H9 (cell line): ENCODE results near the gene HS3ST3B1. TPM values are rescaled to one million over a fixed set of nuclear protein-coding genes. Genes with fewer than 3 reads are reported as not detected.

Source experiments
- DNase-seq: peaks from one replicate; pipeline ENCODE4 v3.0.0-alpha.2; 2017
- H2AFZ ChIP-seq: one replicate; pipeline ENCODE4 v1.6.1; 2013; ENCODE audit warnings: mild to moderate bottlenecking, low read length, control low read depth, moderate library complexity
- H2AK5ac ChIP-seq: 2 replicates; pipeline ENCODE4 v1.6.1; 2013; ENCODE audit warnings: low read length, control low read depth, mixed read lengths; ENCODE audit not compliant: insufficient read length
- H2BK120ac ChIP-seq: one replicate; pipeline ENCODE4 v1.6.1; 2013; ENCODE audit warnings: low read depth, mild to moderate bottlenecking, low read length, control low read depth, inconsistent platforms; ENCODE audit not compliant: poor library complexity, severe bottlenecking
- H2BK12ac ChIP-seq: 2 replicates; pipeline ENCODE4 v1.6.1; 2013; ENCODE audit warnings: low read length, control low read depth, mixed read lengths, low read depth; ENCODE audit not compliant: insufficient read length
- H2BK15ac ChIP-seq: 2 replicates; pipeline ENCODE4 v1.6.1; 2013; ENCODE audit warnings: low read depth, low read length, control low read depth
- H2BK20ac ChIP-seq: one replicate; pipeline ENCODE4 v1.6.1; 2013; ENCODE audit warnings: low read depth, mild to moderate bottlenecking, low read length, control low read depth, inconsistent platforms; ENCODE audit not compliant: poor library complexity, severe bottlenecking
- H2BK5ac ChIP-seq: 2 replicates; pipeline ENCODE4 v1.6.1; 2013; ENCODE audit warnings: low read length, control low read depth, mixed read lengths; ENCODE audit not compliant: insufficient read length
- H3K14ac ChIP-seq: 2 replicates; pipeline ENCODE4 v1.6.1; 2013; ENCODE audit warnings: low read length, control low read depth; ENCODE audit not compliant: insufficient read depth
- H3K18ac ChIP-seq: 2 replicates; pipeline ENCODE4 v1.6.1; 2013; ENCODE audit warnings: low read depth, mild to moderate bottlenecking, mixed read lengths, low read length, control low read depth; ENCODE audit not compliant: insufficient read length
- H3K23ac ChIP-seq: 2 replicates; pipeline ENCODE4 v1.6.1; 2013; ENCODE audit warnings: low read length, control low read depth, mixed read lengths, low read depth; ENCODE audit not compliant: insufficient read length
- H3K23me2 ChIP-seq: 2 replicates; pipeline ENCODE4 v1.6.1; 2013; ENCODE audit warnings: low read depth, mild to moderate bottlenecking, mixed read lengths, low read length, control low read depth; ENCODE audit not compliant: insufficient read length, poor library complexity, severe bottlenecking
- H3K27ac ChIP-seq: 2 replicates; pipeline ENCODE4 v1.5.1; 2013; ENCODE audit warnings: low read length, control low read depth, mixed read lengths, low read depth; ENCODE audit not compliant: insufficient read length
- H3K27me3 ChIP-seq: 2 replicates; pipeline ENCODE4 v1.6.1; 2013; ENCODE audit warnings: low read length, control low read depth, inconsistent platforms; ENCODE audit not compliant: insufficient read depth
- H3K4ac ChIP-seq: 2 replicates; pipeline ENCODE4 v1.6.1; 2013; ENCODE audit warnings: low read depth, mild to moderate bottlenecking, control low read depth, inconsistent platforms, low read length, moderate library complexity
- H3K4me1 ChIP-seq: 2 replicates; pipeline ENCODE4 v1.6.1; 2013; ENCODE audit warnings: low read length, control low read depth, inconsistent platforms; ENCODE audit not compliant: insufficient read depth
- H3K4me2 ChIP-seq: 2 replicates; pipeline ENCODE4 v1.6.1; 2013; ENCODE audit warnings: low read length, control low read depth, mixed read lengths; ENCODE audit not compliant: insufficient read length, insufficient read depth
- H3K56ac ChIP-seq: 2 replicates; pipeline ENCODE4 v1.6.1; 2013; ENCODE audit warnings: low read depth, mild to moderate bottlenecking, mixed read lengths, low read length, control low read depth; ENCODE audit not compliant: insufficient read length
- H3K79me1 ChIP-seq: 2 replicates; pipeline ENCODE4 v1.6.1; 2013; ENCODE audit warnings: low read depth, mild to moderate bottlenecking, moderate library complexity, low read length, control low read depth, inconsistent platforms; ENCODE audit not compliant: insufficient read depth, poor library complexity, severe bottlenecking
- H3K79me2 ChIP-seq: 2 replicates; pipeline ENCODE4 v1.6.1; 2013; ENCODE audit warnings: low read length, control low read depth, inconsistent platforms; ENCODE audit not compliant: insufficient read depth
- H3K9ac ChIP-seq: 2 replicates; pipeline ENCODE4 v1.6.1; 2013; ENCODE audit warnings: low read length, control low read depth, mixed read lengths; ENCODE audit not compliant: insufficient read length; ENCODE audit errors: extremely low read depth
- H3K9me3 ChIP-seq: one replicate; pipeline ENCODE4 v1.6.1; 2013; ENCODE audit warnings: low read depth, low read length, inconsistent platforms; ENCODE audit not compliant: control insufficient read depth
- H3T11ph ChIP-seq: one replicate; pipeline ENCODE4 v1.6.1; 2013; ENCODE audit warnings: mild to moderate bottlenecking, low read length, control low read depth, inconsistent platforms
- H4K20me1 ChIP-seq: one replicate; pipeline ENCODE4 v1.6.1; 2013; ENCODE audit not compliant: control insufficient read depth, insufficient read length, insufficient read depth
- H4K5ac ChIP-seq: 2 replicates; pipeline ENCODE4 v1.6.1; 2013; ENCODE audit warnings: low read depth, mild to moderate bottlenecking, mixed read lengths, low read length, control low read depth; ENCODE audit not compliant: insufficient read length
- H4K8ac ChIP-seq: replicated peaks from 2 replicates; pipeline ENCODE4 v1.6.1; 2013; ENCODE audit warnings: low read length, control low read depth, mixed read lengths, low read depth; ENCODE audit not compliant: insufficient read length
- H4K91ac ChIP-seq: 2 replicates; pipeline ENCODE4 v1.6.1; 2013; ENCODE audit warnings: low read depth, mild to moderate bottlenecking, moderate library complexity, mixed read lengths, low read length, control low read depth; ENCODE audit not compliant: insufficient read length
- H3K27ac Mint-ChIP-seq, 3 experiments: 2 replicates in 2 of 3; 3 replicates in 1 of 3; pipeline ENCODE4 v1.8.0; 2020 to 2021; ENCODE audit warnings: mixed read lengths in 3 of 3, mild to moderate bottlenecking in 1 of 3, moderate library complexity in 1 of 3
- H3K27me3 Mint-ChIP-seq: 2 replicates; pipeline ENCODE4 v1.8.0; 2021; ENCODE audit warnings: low read depth, mild to moderate bottlenecking, moderate library complexity, mixed read lengths
- H3K36me3 Mint-ChIP-seq, 3 experiments: 2 replicates in 2 of 3; 3 replicates in 1 of 3; pipeline ENCODE4 v1.8.0; 2020 to 2021; ENCODE audit warnings: low read depth in 3 of 3, mixed read lengths in 3 of 3; ENCODE audit not compliant: insufficient read depth in 1 of 3
- H3K4me1 Mint-ChIP-seq, 2 experiments: 2 replicates each; pipeline ENCODE4 v1.8.0; 2020; ENCODE audit warnings: mixed read lengths in 2 of 2
- H3K4me3 Mint-ChIP-seq, 2 experiments: 2 replicates in 1 of 2; 3 replicates in 1 of 2; pipeline ENCODE4 v1.8.0; 2020 to 2021; ENCODE audit warnings: mild to moderate bottlenecking in 2 of 2, mixed read lengths in 2 of 2, moderate library complexity in 1 of 2
- H3K9me3 Mint-ChIP-seq, 2 experiments: 2 replicates in 1 of 2; 3 replicates in 1 of 2; pipeline ENCODE4 v1.8.0; 2020; ENCODE audit warnings: mild to moderate bottlenecking in 2 of 2, mixed read lengths in 2 of 2, moderate library complexity in 1 of 2
- WGBS: extraction: QIAGEN DNeasy Blood & Tissue Kit; methylation state at CpG from one replicate; pipeline ENCODE4 v1.1.7; 2013; ENCODE audit warnings: missing lambda C conversion rate, low lambda C conversion rate, mixed read lengths; ENCODE audit not compliant: insufficient read length; ENCODE audit errors: extremely low coverage; 5-methylcytosine and 5-hydroxymethylcytosine counted together
- total RNA-seq: library from RNA; stranded (reverse); gene quantifications from 2 replicates; pipeline ENCODE4 v1.2.1, GENCODE V29; 2021
- TF ChIP-seq, protein P1 (sequence below): fragments of 200-600 bp; sonication (generic); conservative IDR thresholded peaks from 3 replicates; pipeline ENCODE4 v1.8.0; 2021; ENCODE audit warnings: antibody characterized with exemption, mild to moderate bottlenecking

Gene HS3ST3B1
- total RNA-seq, 1 experiment from 2014 or later: 2.8 TPM

DNA sequence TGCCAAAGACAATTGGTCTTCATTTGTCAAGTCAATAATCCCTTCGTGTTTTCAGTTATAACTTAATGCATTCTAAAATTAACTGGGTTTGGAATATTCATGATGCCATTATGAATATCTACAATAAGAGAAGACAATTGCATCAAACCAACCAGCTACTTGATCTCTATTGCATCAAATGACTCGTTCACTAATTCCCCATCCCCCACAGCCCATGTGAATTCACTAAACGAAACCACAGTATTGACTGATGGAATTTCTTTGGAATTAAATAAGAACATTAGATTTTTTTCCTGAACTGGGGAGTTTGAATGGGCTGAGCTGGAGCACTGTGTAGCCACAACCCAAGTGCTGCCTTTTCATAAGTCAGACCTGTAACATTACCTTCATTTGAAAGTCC is 65.3 kb downstream of the HS3ST3B1 start:
- Histone ChIP-seq H3K27me3 (no peaks in the 10 kb centered on the region), H3K56ac (no peak overlapping the region), H3K14ac (no peak overlapping the region), H3K27ac (no peak overlapping the region), H3K4me2 (no peak overlapping the region), H2AK5ac (no peak overlapping the region), H3T11ph (no peak overlapping the region), H3K79me1 (no peaks in the 10 kb centered on the region), H4K91ac (no peak overlapping the region), H3K9me3 (no peaks in the 10 kb centered on the region), H3K23me2 (no peaks in the 10 kb centered on the region), H2BK12ac (no peak overlapping the region), H4K20me1 (no peaks in the 10 kb centered on the region), H3K18ac (no peak overlapping the region), H3K9ac (no peak overlapping the region), H3K4me1 (no peaks in the 10 kb centered on the region; the same call in 1 of the 2 replicates), H2AFZ (no peak overlapping the region), H3K4ac (no peak overlapping the region), H4K8ac (no peak overlapping the region), H3K23ac (no peak overlapping the region), H4K5ac (no peak overlapping the region), H2BK20ac (no peak overlapping the region), H2BK15ac (no peak overlapping the region), H2BK5ac (no peak overlapping the region), H2BK120ac (no peak overlapping the region), H3K79me2 (no peaks in the 10 kb centered on the region)
- Mint-ChIP-seq H3K4me3 (no peak overlapping the region), H3K4me1 (no peaks in the 10 kb centered on the region), H3K36me3 (no peaks in the 10 kb centered on the region), H3K27ac (no peak overlapping the region), H3K27me3 (no peaks in the 10 kb centered on the region), H3K9me3 (no peaks in the 10 kb centered on the region)
- no CpG with 5 or more reads among the region's 3 CpGs for WGBS
- TF ChIP-seq, protein P1, sequence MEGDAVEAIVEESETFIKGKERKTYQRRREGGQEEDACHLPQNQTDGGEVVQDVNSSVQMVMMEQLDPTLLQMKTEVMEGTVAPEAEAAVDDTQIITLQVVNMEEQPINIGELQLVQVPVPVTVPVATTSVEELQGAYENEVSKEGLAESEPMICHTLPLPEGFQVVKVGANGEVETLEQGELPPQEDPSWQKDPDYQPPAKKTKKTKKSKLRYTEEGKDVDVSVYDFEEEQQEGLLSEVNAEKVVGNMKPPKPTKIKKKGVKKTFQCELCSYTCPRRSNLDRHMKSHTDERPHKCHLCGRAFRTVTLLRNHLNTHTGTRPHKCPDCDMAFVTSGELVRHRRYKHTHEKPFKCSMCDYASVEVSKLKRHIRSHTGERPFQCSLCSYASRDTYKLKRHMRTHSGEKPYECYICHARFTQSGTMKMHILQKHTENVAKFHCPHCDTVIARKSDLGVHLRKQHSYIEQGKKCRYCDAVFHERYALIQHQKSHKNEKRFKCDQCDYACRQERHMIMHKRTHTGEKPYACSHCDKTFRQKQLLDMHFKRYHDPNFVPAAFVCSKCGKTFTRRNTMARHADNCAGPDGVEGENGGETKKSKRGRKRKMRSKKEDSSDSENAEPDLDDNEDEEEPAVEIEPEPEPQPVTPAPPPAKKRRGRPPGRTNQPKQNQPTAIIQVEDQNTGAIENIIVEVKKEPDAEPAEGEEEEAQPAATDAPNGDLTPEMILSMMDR: no peak
- DNase-seq: no peak
